Trophoblast cell (in vitro differentiated cells and primary cell): ENCODE data around the gene ATXN1.

Experiments
- DNase-seq, 2 donors: peaks; one replicate each; pipeline ENCODE4 v3.0.0-alpha.2; 2016
- H2AFZ ChIP-seq: 2 replicates; pipeline ENCODE4 v1.6.1; 2013; ENCODE audit warnings: low read length, moderate library complexity, mild to moderate bottlenecking; ENCODE audit not compliant: insufficient read depth, poor library complexity
- H2AK5ac ChIP-seq: 2 replicates; pipeline ENCODE4 v1.6.1; 2013; ENCODE audit warnings: mild to moderate bottlenecking, low read length
- H2BK120ac ChIP-seq: 2 replicates; pipeline ENCODE4 v1.6.1; 2013; ENCODE audit warnings: low read length, mild to moderate bottlenecking, moderate library complexity; ENCODE audit not compliant: insufficient read depth, poor library complexity
- H2BK12ac ChIP-seq: 2 replicates; pipeline ENCODE4 v1.6.1; 2013; ENCODE audit warnings: mild to moderate bottlenecking, low read length, moderate library complexity
- H2BK5ac ChIP-seq: 2 replicates; pipeline ENCODE4 v1.6.1; 2013; ENCODE audit warnings: low read length, low read depth, moderate library complexity, mild to moderate bottlenecking; ENCODE audit not compliant: poor library complexity
- H3K14ac ChIP-seq: 2 replicates; pipeline ENCODE4 v1.6.1; 2013; ENCODE audit warnings: mild to moderate bottlenecking, low read length
- H3K18ac ChIP-seq: 2 replicates; pipeline ENCODE4 v1.6.1; 2013; ENCODE audit warnings: mild to moderate bottlenecking, low read length
- H3K23ac ChIP-seq: 2 replicates; pipeline ENCODE4 v1.6.1; 2013; ENCODE audit warnings: low read length
- H3K27ac ChIP-seq: 2 replicates; pipeline ENCODE4 v1.5.1; 2013; ENCODE audit warnings: low read depth, mild to moderate bottlenecking, inconsistent platforms, low read length, moderate library complexity
- H3K27me3 ChIP-seq: 2 replicates; pipeline ENCODE4 v1.6.1; 2013; ENCODE audit warnings: inconsistent platforms, mild to moderate bottlenecking, low read length, moderate library complexity; ENCODE audit not compliant: insufficient read depth
- H3K36me3 ChIP-seq, 2 experiments: 1 replicate in 1 of 2; 2 replicates in 1 of 2; pipeline ENCODE4 v1.6.1; 2013; ENCODE audit warnings: low read length in 2 of 2, mild to moderate bottlenecking in 2 of 2, moderate library complexity in 1 of 2; ENCODE audit not compliant: insufficient read depth in 2 of 2, control insufficient read depth in 1 of 2
- H3K4ac ChIP-seq: 2 replicates; pipeline ENCODE4 v1.6.1; 2013; ENCODE audit warnings: low read depth, mild to moderate bottlenecking, low read length, moderate library complexity
- H3K4me1 ChIP-seq, 2 experiments: 1 replicate in 1 of 2; 2 replicates in 1 of 2; pipeline ENCODE4 v1.6.1; 2013; ENCODE audit warnings: low read length in 2 of 2, mild to moderate bottlenecking in 2 of 2, moderate library complexity in 1 of 2; ENCODE audit not compliant: insufficient read depth in 2 of 2, control insufficient read depth in 1 of 2
- H3K4me2 ChIP-seq: 2 replicates; pipeline ENCODE4 v1.6.1; 2013; ENCODE audit warnings: inconsistent platforms, mild to moderate bottlenecking, low read length, moderate library complexity
- H3K4me3 ChIP-seq: 2 replicates; pipeline ENCODE4 v1.5.1; 2013; ENCODE audit warnings: mild to moderate bottlenecking, low read depth, low read length, inconsistent platforms
- H3K79me1 ChIP-seq: one replicate; pipeline ENCODE4 v1.6.1; 2013; ENCODE audit warnings: low read length
- H3K79me2 ChIP-seq: 2 replicates; pipeline ENCODE4 v1.6.1; 2013; ENCODE audit warnings: low read length, mild to moderate bottlenecking; ENCODE audit not compliant: control insufficient read depth, insufficient read depth, poor library complexity
- H3K9ac ChIP-seq: 2 replicates; pipeline ENCODE4 v1.6.1; 2013; ENCODE audit warnings: mild to moderate bottlenecking, low read length
- H3K9me3 ChIP-seq: 2 replicates; pipeline ENCODE4 v1.6.1; 2013; ENCODE audit warnings: low read depth, mild to moderate bottlenecking, control low read depth, inconsistent platforms, low read length; ENCODE audit not compliant: insufficient read depth
- H4K12ac ChIP-seq: 2 replicates; pipeline ENCODE4 v1.6.1; 2013; ENCODE audit warnings: low read depth, mild to moderate bottlenecking, low read length, moderate library complexity
- H4K8ac ChIP-seq: 2 replicates; pipeline ENCODE4 v1.6.1; 2013; ENCODE audit warnings: low read depth, mild to moderate bottlenecking, low read length, moderate library complexity
- H4K91ac ChIP-seq: one replicate; pipeline ENCODE4 v1.6.1; 2013; ENCODE audit warnings: low read depth, mild to moderate bottlenecking, low read length, moderate library complexity
- WGBS: extraction: QIAGEN DNeasy Blood & Tissue Kit; methylation state at CpG from one replicate; pipeline ENCODE4 v1.1.7; 2013; ENCODE audit warnings: missing lambda C conversion rate; ENCODE audit not compliant: insufficient read length, insufficient coverage; ENCODE audit errors: extremely low coverage; 5-methylcytosine and 5-hydroxymethylcytosine counted together

The ATXN1 gene

GRCh38 chr6:16432075-16433032, 328.9 kb downstream of the ATXN1 start:
- H4K91ac ChIP-seq, result no peak overlapping the region
- no peaks in the 10 kb centered on the region for H3K27me3 ChIP-seq
- H3K14ac ChIP-seq, result no peak overlapping the region
- no peaks in the 10 kb centered on the region for H3K79me1 ChIP-seq
- no peaks in the 10 kb centered on the region for H3K79me2 ChIP-seq
- H3K4me2 ChIP-seq, result no peak overlapping the region
- H3K18ac ChIP-seq, result no peak overlapping the region
- H3K9ac ChIP-seq, result no peak overlapping the region
- WGBS, result no CpG with 5 or more reads among the region's 6 CpGs
- no peak overlapping the region for H2AFZ ChIP-seq
- H2BK5ac ChIP-seq, result no peak overlapping the region
- no peaks in the 10 kb centered on the region for H3K9me3 ChIP-seq
- H2BK12ac ChIP-seq, result no peak overlapping the region
- H3K27ac ChIP-seq, result no peak overlapping the region
- no peak for DNase-seq
- no peak overlapping the region for H4K12ac ChIP-seq
- H3K23ac ChIP-seq, result no peak overlapping the region
- H4K8ac ChIP-seq, result no peak overlapping the region
- H2AK5ac ChIP-seq, result no peak overlapping the region
- no peak overlapping the region for H3K4me3 ChIP-seq
- H3K36me3 ChIP-seq, result no peaks in the 10 kb centered on the region
- no peak overlapping the region for H2BK120ac ChIP-seq
- no peak overlapping the region for H3K4ac ChIP-seq
- no peaks in the 10 kb centered on the region for H3K4me1 ChIP-seq

GRCh38 chr6:16431106-16431505, 330.2 kb downstream of the ATXN1 start:
- H2BK120ac ChIP-seq, result no peak overlapping the region
- H4K91ac ChIP-seq, result no peak overlapping the region
- H3K4me2 ChIP-seq, result no peak overlapping the region
- H3K18ac ChIP-seq, result no peak overlapping the region
- H4K12ac ChIP-seq, result no peak overlapping the region
- peaks cover 0 to 2% of the 10 kb centered on the region in 2 experiments for H3K4me1 ChIP-seq
- H3K9ac ChIP-seq, result no peak overlapping the region
- no peaks in the 10 kb centered on the region for H3K27me3 ChIP-seq
- H4K8ac ChIP-seq, result no peak overlapping the region
- no peaks in the 10 kb centered on the region for H3K79me1 ChIP-seq
- no peak overlapping the region for H2AFZ ChIP-seq
- H3K23ac ChIP-seq, result no peak overlapping the region
- H3K36me3 ChIP-seq, result no peaks in the 10 kb centered on the region
- no peaks in the 10 kb centered on the region for H3K79me2 ChIP-seq
- no peak overlapping the region for H3K4ac ChIP-seq
- H3K9me3 ChIP-seq, result no peaks in the 10 kb centered on the region
- H2BK5ac ChIP-seq, result no peak overlapping the region
- no peak overlapping the region for H2BK12ac ChIP-seq
- no peak overlapping the region for H3K4me3 ChIP-seq
- no peak overlapping the region for H3K27ac ChIP-seq
- WGBS, result 100% methylated on average over 1 of the region's 3 CpGs
- no peak for DNase-seq
- no peak overlapping the region for H2AK5ac ChIP-seq
- no peak overlapping the region for H3K14ac ChIP-seq

- no peak overlapping the region for H3K23ac ChIP-seq
- H2BK12ac ChIP-seq, result no peak overlapping the region
- H3K9ac ChIP-seq, result no peak overlapping the region
- no peaks in the 10 kb centered on the region for H3K79me2 ChIP-seq
- no peak overlapping the region for H3K27ac ChIP-seq
- H4K12ac ChIP-seq, result no peak overlapping the region
- H3K36me3 ChIP-seq, result no peaks in the 10 kb centered on the region
- no peak overlapping the region for H3K4me3 ChIP-seq
- no peaks in the 10 kb centered on the region for H3K79me1 ChIP-seq
- no peak overlapping the region for H2AK5ac ChIP-seq
- no peak overlapping the region for H2BK5ac ChIP-seq
- no peaks in the 10 kb centered on the region for H3K27me3 ChIP-seq
- H3K9me3 ChIP-seq, result no peaks in the 10 kb centered on the region
- H3K18ac ChIP-seq, result no peak overlapping the region
- H3K4me2 ChIP-seq, result no peak overlapping the region
- H2AFZ ChIP-seq, result no peak overlapping the region
- H2BK120ac ChIP-seq, result no peak overlapping the region
- H4K91ac ChIP-seq, result no peak overlapping the region
- no peak overlapping the region for H3K4ac ChIP-seq
- no peak for DNase-seq
- WGBS, result no CpG with 5 or more reads among the region's 9 CpGs
- no peak overlapping the region for H3K14ac ChIP-seq
- peaks cover 0 to 2% of the 10 kb centered on the region in 2 experiments for H3K4me1 ChIP-seq
- no peak overlapping the region for H4K8ac ChIP-seq
Measured at GRCh38 chr6:16430391-16431089, 330.7 kb downstream of the ATXN1 start.

GRCh38 chr6:16429669-16430068, 331.6 kb downstream of the ATXN1 start:
- WGBS, result no CpG with 5 or more reads among the region's 10 CpGs
- Histone ChIP-seq H2BK5ac (no peak overlapping the region), H3K14ac (no peak overlapping the region), H3K79me2 (no peaks in the 10 kb centered on the region), H3K27ac (no peak overlapping the region), H2AFZ (no peak overlapping the region), H3K4me3 (no peak overlapping the region), H3K4me2 (no peak overlapping the region), H3K9me3 (no peaks in the 10 kb centered on the region), H3K79me1 (no peaks in the 10 kb centered on the region), H2BK120ac (no peak overlapping the region), H4K91ac (no peak overlapping the region), H3K9ac (no peak overlapping the region), H3K36me3 (no peaks in the 10 kb centered on the region), H2BK12ac (no peak overlapping the region), H4K12ac (no peak overlapping the region), H2AK5ac (no peak overlapping the region), H3K4me1 (peaks cover 0 to 2% of the 10 kb centered on the region in 2 experiments), H3K18ac (no peak overlapping the region), H3K27me3 (no peaks in the 10 kb centered on the region), H3K4ac (no peak overlapping the region), H3K23ac (no peak overlapping the region), H4K8ac (no peak overlapping the region)
- DNase-seq, result no peak
